GM20000 (cell line): ENCODE measurements around the gene NPY4R2.
"Not testable (repeated sequence)": the region's sequence is repeated elsewhere in the genome, so short reads cannot be mapped to it uniquely, and the experiment has no call there.

Source experiments
- DNase-seq: peaks from one replicate; pipeline ENCODE4 v3.0.0; 2012; ENCODE audit warnings: low spot score

NPY4R2 gene

DNA sequence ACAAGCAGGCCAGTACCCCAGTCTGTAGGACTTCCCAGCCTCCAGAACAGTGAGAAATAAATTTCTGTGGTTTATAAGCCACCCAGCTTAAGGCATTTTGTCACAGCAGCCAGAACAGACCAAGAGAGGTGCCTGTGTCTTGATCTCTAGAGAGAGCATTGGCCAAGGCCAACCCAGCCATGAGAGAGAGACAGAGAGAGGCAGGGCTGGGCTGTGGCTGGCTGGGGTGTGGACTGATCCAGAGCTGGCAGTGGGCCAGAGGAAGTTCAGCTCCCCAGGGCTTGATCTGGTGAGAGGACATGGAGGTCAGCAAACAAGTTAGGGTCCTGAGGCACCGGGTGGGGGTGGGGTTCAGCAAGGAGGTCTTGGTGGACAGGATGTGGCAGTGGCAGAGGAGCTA is 14.4 kb downstream of the NPY4R2 start:
- DNase-seq = not testable (repeated sequence)

GRCh38 chr10:47933462-47933861 is 15.0 kb downstream of the NPY4R2 start:
- DNase-seq = not testable (repeated sequence)

GRCh38 chr10:47936772-47937228 is 18.3 kb downstream of the NPY4R2 start:
- not testable (repeated sequence) for DNase-seq

- DNase-seq = not testable (repeated sequence)
Observed at GRCh38 chr10:47937634-47938033, 19.2 kb downstream of the NPY4R2 start.

DNA sequence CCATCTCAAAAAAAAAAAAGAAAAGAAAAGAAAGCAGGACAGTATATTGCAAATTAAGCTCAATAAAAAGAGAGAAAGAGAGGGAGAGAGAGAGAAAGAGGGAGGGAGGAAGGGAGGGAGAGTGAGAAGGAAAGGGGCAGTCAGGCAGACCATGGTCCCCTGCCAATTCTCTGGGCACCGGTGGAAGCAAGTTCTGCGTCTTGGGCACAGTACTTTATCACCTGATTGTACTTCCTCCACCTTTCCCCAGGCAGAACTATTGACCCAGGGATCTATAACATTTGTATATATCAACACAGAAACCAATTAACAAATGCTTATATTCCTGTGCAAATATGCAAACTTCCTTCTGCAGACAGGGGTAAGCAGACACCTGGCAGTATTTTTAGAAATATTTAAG is 22.4 kb downstream of the NPY4R2 start:
- not testable (repeated sequence) for DNase-seq

GRCh38 chr10:47941379-47941778 is 22.9 kb downstream of the NPY4R2 start:
- DNase-seq = not testable (repeated sequence)

GRCh38 chr10:47942351-47943019 is 24.0 kb downstream of the NPY4R2 start:
- DNase-seq = not testable (repeated sequence)

- not testable (repeated sequence) for DNase-seq
Observed at GRCh38 chr10:47943328-47943727, 24.9 kb downstream of the NPY4R2 start.

GRCh38 chr10:47947424-47947823 is 29.0 kb downstream of the NPY4R2 start:
- not testable (repeated sequence) for DNase-seq

- DNase-seq = not testable (repeated sequence)
Observed at GRCh38 chr10:47957158-47957557, 38.7 kb downstream of the NPY4R2 start.

DNA sequence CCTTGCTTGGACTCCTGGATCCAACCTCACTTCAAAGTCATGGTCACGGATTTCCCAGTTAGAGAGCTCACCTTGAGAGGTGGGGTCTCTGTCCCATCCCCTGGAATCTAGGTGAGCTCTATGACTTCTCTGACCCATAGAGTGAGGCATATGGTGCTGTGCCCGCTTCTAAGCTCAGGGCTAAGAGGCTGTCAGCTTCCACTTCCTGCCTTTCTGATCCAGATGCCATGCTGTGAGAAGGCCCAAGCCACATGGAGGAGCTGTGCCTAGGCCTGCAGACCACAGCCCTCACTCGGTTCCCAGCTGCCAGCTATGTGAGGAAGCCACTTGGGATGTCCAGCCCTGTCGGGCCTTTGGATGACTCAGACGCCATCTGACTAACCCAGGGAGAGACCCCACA is 41.2 kb downstream of the NPY4R2 start:
- DNase-seq = not testable (repeated sequence)

GRCh38 chr10:47960699-47961098 is 42.2 kb downstream of the NPY4R2 start:
- DNase-seq = not testable (repeated sequence)

DNA sequence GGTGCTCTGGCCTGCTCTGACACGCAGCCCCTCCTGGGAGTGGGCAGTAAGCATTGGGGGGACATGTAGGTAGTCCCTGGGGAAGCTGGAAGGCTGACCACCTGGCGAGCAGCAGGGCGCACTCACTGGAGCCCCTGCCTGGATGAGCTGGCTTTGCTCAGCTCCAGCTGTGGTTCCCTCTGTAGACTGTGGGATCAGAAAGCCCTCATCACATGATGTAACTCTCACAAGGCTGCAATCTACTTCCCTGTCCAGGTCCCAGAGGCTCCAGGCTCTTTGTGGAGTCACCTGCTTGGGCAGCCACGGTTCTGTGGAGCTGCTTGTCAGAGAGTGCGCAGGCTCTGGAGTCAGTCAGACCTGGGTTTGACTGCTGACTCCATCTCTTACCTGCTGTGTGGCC is 44.3 kb downstream of the NPY4R2 start:
- not testable (repeated sequence) for DNase-seq

DNA sequence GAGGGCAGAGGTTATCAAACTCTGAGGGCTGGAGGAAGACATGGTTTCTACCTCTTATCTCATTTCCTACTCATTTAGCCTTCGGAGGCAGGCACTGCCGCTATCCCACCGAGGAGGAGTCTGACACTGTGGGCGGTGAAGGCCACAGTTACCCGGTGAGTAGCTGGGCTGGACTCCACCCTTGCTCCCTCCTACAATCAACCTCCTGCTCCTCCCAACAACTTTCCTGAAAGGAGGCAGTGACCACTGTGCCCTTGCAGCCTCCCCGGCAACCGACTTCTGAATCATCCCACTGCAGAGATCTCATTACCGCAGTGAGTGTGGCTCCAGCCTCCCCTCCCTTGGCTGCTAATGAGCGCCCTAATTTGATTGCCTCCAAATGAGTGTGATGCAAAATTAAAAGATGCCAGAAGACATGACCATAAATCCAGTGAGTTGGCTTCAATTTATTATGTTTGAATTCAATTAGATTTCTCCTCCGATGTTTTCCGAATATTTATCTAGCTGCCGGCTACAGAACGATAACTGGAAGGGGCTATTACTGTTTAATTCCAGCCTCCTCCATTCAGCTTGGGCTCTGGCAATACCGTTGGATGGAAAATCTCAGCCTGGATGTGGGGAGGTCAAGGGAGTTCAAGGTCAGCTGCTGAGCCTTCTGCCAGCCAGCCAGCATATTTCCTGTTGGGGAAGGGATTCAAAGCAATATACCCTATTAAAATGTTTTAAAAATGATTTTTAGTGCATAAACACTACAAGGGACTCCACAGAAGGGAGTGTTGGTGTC is 46.0 kb downstream of the NPY4R2 start:
- not testable (repeated sequence) for DNase-seq

GRCh38 chr10:47968988-47969387 is 50.5 kb downstream of the NPY4R2 start:
- not testable (repeated sequence) for DNase-seq

DNA sequence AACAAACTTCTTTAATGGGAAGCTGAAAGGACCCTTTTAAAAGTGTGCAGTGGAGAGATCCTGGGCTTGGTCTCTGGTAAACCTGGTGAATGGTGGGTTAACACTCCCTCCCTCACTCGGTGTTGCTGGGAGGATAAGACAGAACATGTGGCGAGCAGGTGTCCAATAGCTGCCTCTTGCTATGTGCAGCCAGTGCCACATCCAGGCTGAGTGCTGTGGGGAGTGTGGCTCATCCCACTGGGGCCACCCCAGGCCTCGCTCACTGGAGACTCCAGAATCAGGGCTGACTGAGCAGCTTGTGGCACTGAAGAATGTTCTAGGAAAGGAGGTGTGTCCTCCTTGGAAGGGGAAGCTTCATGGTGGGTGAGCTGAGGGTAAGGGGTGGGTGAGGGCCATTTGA is 51.6 kb downstream of the NPY4R2 start:
- not testable (repeated sequence) for DNase-seq

GRCh38 chr10:47971598-47971997 is 53.1 kb downstream of the NPY4R2 start:
- DNase-seq = not testable (repeated sequence)

DNA sequence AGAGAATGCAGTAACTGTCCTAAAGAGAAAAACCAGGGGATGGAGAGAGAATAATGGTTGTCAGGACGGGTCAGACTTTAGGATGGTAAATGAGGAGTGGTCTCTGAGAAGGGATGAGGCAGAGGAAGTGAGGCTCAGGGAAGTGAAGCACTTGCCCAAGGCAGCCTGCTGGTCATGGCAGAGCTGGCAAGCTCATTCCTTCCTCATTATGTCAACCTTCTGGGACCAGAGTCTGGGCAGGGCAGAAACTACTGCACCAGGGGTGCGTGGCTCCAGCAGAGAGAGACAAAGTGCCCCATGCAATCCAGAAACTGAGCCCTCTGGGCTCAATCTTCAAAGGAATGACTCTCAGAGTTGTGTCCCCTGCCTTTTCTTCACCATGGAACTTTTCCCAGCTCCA is 53.6 kb downstream of the NPY4R2 start:
- not testable (repeated sequence) for DNase-seq
